NK-92 treated with Interleukin-12 subunit alpha and Interleukin-12 subunit beta, amount 100 ng/mL, for 24 hours (cell line): ENCODE results near the gene PITHD1.
"Not testable (repeated sequence)": the region's sequence is repeated elsewhere in the genome, so short reads cannot be mapped to it uniquely, and the experiment has no call there.

ENCODE experiments used
- DNase-seq: peaks from one replicate; lab custom pipeline; 2025; lab: John Stamatoyannopoulos, UW

The PITHD1 gene

DNA sequence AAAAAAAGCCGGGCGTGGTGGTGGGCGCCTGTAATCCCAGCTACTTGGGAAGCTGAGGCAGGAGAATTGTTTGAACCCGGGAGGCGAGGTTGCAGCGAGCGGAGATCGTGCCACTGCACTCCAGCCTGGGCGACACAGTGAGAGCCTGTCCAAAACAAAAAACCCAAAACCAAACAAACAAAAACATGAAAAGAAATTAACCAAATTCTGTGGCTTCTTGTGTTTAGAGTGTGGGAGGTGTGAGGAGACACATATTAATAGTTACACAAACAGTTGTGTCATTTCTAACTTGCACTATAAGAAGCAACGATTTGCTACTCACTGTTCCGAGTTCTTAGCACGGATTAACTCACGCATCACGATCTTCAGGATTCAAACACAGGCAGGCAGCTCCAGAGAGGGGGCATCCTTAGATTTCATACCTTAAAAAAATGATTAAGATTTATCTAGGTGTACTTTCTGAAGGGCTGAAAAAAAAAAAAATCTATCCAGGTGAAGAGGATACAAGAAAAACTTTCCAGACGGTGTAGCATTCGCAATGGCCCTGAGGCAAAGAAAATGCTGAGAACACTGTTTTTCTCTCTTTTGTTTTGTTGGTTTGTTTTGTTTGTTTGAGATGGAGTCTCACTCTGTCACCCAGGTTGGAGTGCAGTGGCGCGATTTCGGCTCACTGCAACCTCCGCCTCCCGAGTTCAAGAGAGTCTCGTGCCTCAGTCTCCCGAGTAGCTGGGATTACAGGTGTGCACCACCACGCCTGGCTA, 47.7 kb downstream of the PITHD1 start:
- no peak for DNase-seq

DNA sequence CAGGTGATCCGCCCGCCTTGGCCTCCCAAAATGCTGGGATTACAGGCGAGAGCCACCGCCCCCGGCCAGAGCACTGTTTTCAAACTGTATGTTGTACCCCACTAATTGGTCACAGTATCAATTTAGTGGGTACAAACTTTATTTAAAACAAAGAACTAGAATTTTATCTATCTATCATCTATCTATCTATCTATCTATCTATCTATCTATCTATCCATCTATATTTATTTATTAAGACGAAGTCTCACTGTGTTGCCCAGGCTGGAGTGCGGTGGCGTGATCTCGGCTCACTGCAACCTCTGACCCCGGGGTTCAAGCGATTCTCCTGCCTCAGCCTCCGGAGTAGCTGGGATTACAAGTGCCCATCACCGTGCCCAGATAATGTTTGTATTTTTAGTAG, 48.4 kb downstream of the PITHD1 start:
- not testable (repeated sequence) for DNase-seq

- no peak for DNase-seq
Observed at GRCh38 chr1:23827717-23828116, 49.5 kb downstream of the PITHD1 start.

DNA sequence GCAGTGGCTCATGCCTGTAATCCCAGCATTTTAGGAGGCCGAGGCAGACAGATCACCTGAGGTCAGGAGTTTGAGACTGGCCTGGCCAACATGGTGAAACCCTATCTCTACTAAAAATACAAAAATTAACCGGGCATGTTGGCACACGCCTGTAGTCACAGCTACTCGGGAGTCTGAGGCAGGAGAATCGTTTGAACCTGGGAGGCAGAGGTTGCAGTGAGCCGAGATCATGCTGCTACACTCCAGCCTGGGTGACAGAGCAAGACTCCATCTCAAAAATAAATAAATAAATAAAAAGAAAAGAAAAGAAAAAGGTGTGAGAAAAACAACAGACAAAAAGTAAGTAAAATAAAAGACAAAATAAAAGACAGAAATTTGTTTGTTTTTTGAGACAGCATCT, 55.9 kb downstream of the PITHD1 start:
- not testable (repeated sequence) for DNase-seq

GRCh38 chr1:23836037-23836436, 57.8 kb downstream of the PITHD1 start:
- DNase-seq: no peak
